Fibroblast of skin of abdomen (primary cell): Measurements from ENCODE around the gene JADE2.

Experiments used
- DNase-seq: peaks from one replicate; pipeline ENCODE4 v3.0.0-alpha.2; 2013

The JADE2 gene

DNA sequence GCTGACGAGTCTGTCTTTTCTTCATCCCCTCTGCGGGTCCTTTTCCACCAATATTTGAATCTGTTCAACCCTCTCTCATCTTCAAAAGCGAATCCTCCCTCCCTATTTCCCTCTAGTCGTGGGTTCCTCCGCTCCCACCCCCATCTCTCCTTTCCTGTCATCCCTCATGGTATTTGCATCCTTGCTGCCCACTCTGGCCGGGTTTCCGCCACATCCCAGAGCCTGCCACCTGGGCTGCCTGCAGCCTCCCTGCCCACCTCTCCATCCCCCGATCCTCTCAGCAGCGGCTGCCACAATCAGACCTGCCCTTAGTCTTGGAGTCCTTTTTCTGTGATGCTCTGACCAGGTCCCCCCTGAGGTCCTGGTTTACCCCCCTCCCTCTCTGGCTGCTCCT lies 44.9 kb downstream of the JADE2 start:
- DNase-seq, result no peak

DNA sequence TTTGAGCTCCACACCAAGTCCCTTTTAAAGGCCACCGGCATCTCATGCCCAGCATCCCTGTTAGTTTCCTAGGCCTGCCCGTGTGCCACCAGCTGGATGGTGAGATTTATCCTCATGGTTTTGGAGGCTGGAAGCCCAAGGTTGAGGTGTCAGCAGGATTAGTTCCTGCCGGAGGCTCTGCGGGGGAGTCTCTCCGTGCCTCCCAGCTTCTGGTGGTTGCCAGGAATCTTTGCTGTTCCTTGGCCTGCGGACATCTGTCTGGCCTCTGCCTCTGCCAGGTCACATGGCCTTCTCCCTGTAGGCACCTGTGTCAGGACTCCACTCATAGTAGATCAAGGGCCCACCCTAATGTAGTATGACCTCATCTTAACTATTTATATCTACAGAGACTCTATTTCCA lies 45.4 kb downstream of the JADE2 start:
- no peak for DNase-seq

DNA sequence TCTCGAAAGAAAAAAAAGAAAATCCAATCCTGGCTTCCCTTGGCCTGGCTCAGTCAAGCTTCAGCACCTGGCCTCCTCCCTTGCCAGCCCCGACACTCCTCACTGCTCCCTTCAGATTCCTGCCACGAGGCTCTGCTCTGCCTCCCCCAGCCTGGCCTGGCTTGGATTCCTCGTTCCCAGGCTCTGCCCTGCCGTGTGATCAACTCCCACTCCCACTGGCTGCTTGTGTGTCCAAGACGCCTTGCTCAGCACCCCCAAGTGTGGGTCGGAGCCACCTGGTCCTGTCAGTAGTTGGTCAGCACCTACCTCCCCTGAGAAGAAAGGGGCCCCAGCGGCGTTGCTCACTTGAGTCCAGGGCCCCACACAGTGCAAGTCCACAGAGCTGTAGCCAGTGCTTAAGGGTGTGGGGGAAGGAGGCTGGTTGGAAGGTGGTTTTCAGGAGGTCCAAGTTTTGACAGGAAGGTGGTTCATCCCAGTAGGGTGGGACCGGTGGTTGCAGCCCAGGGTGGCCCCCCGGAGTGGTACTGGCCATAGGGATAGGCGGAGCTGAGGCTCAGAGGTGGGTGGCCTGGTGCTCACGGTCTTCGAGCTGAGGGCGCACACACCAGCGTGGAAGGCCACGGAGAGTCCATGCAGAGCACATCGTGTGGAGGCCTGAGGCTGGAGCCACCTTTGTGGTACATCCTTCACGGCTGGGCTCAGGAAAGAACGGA lies 46.4 kb downstream of the JADE2 start:
- no peak for DNase-seq

DNA sequence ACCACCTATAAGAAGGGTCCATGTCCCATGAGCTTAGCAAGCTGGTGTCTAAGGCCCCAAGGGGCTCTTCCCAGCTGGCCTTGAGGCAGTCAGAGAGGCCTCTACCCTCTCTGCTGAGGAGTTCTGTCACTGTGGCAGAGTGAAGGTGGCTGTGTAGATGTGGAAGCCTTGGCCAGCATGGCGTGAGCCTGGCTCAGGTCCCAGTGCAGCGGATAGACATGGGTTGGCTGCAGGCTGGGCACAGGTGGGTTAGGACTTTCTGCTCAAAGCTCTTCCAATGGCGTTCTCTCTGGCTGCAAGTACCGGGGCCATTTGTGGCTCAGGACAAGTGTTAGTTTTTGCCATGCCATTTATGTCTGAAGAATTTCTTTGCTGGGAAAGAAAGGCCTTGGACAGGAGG lies 47.3 kb downstream of the JADE2 start:
- DNase-seq, result no peak

DNA sequence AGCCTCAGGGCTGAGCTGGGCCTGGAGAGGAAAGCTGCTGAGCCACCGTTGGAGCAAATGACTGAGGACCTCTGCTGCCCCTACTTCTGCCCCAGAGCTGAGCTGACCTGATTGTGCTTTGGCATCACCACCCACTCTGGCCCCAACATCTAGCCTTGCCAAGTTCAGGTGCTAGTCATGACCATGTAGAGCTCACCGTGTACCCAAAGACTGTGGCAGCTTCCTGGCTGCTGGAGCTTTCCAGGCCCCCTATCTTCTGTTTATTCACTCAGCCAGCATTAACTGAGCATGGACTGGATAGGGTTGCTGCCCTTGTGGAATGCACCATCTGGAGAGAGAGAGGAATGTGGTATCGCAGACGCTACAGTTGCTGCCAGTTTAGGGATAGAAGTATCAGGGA lies 49.1 kb downstream of the JADE2 start:
- DNase-seq, result no peak

DNA sequence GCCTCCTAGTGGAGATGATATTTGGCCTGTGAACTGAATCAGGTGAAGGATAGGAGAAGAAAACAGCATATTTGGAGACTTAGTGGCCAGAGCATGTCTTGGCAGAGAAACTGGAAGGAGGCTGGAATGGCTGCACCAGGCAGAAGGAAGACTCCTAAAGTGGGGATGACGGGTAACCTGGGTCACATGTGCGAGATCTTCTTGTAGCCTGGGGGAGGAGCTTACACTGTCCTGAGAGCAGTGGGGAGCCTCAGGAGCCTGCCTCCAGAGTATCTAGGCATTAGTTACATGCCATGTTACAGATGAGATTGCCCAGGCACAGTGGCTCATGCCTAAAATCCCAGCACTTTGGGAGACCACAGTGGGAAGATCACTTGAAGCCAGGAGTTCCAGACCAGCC lies 49.8 kb downstream of the JADE2 start:
- DNase-seq, result no peak

DNA sequence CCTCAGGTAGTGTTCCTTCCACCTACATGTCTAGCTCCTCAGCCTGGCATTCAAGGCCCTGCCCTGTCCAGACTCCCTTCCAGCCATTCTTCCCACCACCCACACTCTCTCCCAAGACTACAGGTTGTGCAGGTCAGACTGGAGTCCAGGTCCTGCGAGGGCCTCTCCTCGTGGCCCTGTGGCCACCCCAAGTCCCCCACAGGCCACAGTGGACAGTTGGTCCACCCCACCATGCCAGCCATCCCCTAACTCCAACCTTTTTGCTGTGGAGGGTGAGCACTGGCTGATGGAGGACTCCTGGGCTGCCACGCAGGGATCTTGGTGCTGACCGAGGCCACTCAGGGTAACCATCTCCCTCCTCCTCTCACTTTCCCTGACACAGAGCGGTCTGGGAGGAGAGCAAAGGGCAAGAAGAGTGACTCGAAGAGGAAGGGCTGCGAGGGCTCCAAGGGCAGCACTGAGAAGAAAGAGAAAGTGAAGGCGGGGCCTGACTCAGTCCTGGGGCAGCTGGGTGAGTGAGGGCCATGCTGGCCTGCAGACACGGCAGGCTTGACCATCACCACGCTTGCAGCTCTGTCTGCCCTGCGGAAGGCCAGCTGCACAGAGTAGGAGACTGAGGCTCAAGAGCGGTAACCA lies 51.0 kb downstream of the JADE2 start:
- DNase-seq, result no peak

DNA sequence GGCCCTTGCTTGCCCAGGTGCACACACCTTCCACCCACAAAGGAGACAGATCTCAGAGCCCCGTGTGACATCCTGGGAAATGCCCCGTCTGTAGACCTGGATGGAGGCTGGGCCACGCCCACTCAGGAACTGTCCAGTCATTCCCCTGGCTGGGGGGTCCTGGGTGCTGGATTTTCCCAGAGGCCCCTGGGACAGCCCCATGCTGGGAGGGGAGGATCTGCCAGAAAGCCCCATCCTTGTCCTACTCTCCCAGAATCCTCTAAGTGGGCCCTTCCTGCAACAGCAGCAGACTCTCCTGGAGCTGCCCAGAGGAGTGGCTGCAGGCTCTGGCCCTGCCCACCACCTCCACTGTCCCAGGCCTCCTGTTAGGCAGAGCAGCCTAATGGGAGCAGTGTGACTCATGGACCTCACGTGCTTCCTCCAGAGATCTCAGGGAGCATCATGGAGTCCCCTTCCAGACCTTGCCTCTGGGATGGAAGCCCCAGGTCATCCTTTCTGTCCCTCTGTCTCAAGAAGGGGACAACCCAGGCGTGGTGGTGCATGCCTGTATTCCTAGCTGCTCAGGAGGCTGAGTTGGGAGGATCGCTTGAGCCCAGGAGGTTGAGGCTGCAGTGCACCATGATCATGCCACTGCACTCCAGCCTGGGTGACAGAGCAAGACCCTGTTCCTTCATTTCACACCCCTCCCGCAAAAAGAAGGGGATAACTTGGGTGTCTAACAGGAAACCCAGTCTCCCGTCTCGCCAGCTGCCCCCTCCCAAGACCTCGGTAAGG lies 51.7 kb downstream of the JADE2 start:
- DNase-seq, result peak; percentile 48

DNA sequence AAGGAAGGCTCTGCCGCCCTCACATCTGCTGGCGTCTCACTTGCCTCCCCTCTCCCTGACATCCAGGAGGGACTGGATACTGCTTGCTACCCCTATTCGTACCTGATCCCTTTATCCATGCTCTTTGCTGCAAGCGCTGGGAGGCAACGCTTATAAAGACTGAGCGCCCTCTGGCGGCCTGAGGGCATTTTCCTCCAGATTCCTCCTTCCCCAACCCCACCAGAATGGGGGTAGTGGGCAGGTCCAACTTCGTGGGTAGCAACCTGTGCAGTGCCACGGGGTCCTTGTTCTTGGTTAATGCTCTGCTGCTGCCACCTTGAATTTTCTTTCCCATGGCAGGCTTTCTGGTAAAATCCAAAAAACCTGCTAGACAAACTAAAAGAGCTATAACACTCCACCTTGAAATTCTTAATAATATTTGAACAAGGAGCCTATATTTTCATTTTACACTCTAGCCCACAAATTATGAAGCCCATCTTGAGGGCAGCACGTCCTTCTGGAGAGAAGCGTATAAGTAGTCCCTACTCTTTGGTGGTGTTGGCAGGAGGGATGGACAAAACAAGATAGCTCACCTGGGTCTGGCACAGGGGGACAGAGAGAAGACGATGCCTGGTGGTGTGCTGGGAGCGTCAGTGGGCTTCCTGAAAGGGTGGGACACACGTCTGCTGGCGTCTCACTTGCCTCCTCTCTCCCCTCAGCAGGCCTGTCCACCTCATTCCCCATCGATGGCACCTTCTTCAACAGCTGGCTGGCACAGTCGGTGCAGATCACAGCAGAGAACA lies 52.5 kb downstream of the JADE2 start:
- DNase-seq, result peak; percentile 73

DNA sequence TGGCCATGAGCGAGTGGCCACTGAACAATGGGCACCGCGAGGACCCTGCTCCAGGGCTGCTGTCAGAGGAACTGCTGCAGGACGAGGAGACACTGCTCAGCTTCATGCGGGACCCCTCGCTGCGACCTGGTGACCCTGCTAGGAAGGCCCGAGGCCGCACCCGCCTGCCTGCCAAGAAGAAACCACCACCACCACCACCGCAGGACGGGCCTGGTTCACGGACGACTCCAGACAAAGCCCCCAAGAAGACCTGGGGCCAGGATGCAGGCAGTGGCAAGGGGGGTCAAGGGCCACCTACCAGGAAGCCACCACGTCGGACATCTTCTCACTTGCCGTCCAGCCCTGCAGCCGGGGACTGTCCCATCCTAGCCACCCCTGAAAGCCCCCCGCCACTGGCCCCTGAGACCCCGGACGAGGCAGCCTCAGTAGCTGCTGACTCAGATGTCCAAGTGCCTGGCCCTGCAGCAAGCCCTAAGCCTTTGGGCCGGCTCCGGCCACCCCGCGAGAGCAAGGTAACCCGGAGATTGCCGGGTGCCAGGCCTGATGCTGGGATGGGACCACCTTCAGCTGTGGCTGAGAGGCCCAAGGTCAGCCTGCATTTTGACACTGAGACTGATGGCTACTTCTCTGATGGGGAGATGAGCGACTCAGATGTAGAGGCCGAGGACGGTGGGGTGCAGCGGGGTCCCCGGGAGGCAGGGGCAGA lies 53.3 kb downstream of the JADE2 start:
- no peak for DNase-seq

DNA sequence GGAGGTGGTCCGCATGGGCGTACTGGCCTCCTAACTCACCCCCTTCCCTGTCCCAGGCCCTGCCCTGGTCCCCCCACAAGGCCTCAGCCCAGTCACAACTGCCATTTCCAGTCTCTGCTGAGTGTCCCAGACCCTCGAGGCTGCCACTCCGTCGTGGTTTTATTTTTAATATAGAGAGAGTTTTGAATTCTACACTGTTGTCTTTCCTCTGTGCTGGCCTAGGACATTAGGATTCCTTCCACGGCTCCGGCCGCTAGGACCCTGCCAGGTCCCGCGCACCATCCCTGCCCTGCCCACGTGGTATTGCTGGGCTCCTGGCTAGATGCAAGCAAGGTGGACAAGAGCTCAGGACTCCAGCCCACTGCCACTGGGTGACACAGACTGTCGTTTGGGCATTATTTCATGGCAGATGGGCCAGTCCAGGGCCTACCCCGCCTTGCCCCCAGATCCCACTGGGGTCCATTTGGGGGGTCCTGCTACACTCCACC lies 53.9 kb downstream of the JADE2 start:
- no peak for DNase-seq

DNA sequence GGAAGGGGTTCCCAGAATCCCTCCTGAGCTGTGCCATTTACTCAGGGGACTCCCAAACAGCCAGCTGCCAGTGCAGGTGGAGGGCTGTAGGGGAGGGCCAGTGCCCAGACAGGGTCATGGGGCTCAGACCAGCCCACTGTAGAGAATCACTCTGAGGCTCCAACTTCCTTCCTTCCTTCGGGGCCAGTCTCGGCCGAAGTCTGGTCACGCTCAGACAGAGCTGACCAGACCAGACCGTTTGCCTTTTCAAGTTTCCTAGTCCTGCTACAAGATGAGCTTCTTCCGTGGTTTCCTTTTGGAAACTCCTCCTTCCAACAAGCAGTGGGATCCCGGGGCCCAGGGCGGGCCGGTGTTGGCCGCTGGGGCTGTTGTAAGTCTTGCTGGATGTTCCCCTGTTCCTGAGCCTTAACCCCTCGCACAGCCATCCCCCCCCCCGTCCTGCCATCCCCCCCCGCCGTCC lies 54.6 kb downstream of the JADE2 start:
- no peak for DNase-seq

DNA sequence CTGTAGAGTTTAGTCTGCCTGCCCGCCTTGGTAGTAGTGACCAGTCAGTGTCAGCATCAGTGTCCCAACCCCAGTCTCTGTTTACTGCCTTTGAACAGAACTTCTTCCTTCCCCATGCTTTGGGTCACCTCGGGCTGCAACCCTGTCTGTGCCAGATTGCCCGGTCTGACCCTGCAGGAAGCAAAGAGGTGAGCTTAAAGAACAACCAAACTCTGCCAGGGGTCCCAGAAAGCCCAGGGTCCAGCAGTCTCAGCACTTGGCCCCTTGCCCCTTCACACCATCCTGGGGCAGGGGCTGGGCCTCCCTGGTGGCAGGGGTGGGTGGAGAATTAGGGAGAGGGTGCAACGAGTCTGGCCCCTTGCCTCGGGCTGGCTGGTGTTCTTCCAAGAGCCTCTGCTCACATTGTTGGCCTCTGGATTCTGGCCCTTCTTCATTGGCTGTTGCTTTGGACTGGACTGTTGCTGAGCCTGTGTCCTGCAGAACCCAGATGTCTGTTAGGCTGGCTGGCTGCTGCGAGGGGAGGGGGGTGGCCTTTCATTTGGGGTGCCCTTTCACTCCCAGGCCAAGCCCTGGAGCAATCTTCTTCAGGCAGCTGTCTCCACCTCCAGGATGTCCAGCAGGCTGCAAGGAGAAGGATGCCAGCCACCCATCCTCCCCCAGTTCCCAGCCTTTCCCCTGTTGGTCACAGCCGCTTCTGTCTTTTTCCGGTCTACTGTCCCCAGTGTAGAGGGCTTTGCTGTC lies 55.9 kb downstream of the JADE2 start:
- no peak for DNase-seq

DNA sequence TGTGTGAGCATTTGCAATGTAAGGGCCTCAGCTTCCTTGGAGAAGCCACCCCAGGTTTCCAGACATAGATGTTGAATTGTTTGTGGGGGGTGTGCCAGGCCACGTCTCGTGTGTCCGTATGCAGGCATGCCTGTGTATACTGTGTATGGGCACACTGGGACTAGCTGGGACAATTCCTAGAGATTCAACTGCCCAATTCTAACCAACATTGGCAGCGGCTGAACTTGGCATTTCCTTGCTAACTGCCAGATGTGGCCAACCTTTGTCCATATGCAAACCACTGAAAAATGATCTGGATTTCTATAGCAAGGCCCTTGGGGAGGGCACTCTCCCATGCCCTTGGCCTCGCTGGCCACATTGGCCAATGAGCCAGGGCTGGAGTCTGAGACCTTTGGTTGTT lies 56.8 kb downstream of the JADE2 start:
- DNase-seq, result no peak

DNA sequence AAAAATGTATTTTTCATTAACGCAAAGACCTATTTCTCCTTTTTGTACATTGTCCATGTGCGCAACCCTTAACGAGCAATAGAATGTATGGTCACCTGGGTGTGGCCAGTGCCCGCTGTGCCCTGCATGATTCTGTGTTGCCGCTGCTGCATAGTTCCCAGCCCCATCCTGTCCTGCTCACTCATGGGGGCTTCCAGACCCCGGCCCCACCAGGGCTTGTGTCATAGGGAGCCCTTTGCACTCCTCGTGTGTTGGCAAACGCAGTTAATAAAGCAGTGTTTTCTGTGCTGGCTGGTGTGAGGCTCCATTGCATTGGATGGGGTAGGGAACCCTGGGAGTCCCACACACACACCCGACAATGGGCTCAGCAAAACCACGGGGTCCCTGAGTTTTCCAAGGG lies 57.5 kb downstream of the JADE2 start:
- no peak for DNase-seq

DNA sequence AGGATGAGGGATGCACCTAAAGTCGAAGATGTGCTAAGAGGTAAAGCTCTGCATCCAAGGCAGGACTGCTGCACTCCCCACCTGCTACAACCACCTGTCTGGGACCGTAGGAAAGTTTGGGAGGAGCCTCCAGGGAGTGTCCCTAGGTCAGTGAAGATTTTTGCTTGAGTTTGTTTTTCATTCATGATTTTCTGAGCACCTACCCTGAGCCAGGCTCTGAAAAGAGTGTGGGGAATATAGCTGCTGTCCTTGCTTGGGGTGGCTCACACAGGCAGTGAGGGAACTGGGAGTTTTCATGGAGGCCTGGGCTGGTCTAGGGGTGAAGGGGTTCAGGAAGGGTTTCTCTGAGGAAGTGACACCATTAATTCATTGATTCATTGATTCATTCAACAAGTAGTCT lies 58.3 kb downstream of the JADE2 start:
- DNase-seq, result no peak

DNA sequence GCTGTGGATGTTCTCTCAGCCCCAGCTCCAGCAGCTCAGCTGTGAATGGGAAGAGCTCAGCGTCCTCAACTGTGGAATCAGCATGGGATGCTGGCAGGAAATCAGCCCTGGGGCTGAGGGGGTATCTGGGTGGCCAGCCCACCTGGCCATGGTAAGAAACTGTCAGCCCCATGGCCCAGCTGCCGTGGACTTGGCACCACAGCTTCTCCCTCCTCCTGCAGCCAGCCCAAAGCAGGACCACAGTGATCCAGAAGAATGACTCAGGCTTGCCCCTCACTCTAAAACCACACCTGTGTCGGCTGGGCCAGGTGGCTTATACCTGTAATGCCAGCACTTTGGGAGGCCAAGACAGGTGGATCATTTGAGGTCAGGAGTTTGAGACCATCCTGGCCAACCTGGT lies 59.2 kb downstream of the JADE2 start:
- no peak for DNase-seq

DNA sequence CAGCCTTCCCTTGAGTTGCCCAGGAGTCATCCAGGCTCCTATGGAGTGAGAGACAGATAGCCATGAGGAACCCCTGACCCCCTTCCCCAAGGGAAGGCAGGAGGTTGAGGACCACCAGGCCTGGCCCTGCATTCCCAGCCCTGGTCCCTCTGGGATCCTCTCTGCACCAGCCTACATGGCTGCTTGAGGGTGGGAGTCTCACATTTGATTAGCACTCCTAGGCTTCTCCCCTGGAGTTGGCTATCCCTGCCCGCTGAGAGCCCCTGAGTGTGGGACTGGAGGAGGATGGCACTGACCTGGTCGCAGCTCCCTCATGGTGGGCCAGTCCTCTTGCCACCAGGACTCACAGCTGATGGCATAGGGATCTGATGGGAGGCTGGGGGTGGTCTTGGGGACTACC lies 60.5 kb downstream of the JADE2 start:
- no peak for DNase-seq

DNA sequence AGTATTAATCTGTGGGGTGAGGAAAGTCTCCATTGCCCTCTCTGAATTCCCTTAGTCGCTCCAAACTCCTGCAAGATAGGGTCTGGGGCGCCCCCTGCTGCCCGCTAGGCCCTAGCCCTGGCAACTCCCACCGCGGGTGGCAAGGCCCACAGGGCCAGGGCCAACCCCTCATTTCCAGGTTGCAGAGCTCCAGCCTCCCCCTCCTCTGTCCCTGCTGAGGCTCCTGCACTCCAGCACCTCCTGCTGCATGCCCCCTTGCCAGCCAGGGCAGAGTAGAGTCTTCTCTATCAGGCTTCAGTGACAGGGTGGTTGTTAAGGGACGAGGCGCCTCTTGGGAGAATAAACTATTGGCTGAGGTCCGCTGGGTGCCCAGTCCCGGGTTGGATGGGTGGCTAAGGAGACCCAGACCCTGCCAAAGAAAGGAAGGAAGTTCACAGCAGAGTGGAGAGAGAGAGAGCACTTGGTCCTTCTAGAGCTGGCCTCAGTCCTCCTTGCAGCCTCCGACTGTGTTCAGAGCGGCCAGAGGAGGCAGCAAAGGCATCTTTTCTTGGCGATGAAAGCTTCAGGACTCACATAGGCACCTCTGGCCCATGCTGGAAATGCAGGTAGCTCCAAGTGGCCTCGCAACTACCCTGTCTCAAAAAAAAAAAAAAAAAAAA lies 61.5 kb downstream of the JADE2 start:
- peak; percentile 65 for DNase-seq

DNA sequence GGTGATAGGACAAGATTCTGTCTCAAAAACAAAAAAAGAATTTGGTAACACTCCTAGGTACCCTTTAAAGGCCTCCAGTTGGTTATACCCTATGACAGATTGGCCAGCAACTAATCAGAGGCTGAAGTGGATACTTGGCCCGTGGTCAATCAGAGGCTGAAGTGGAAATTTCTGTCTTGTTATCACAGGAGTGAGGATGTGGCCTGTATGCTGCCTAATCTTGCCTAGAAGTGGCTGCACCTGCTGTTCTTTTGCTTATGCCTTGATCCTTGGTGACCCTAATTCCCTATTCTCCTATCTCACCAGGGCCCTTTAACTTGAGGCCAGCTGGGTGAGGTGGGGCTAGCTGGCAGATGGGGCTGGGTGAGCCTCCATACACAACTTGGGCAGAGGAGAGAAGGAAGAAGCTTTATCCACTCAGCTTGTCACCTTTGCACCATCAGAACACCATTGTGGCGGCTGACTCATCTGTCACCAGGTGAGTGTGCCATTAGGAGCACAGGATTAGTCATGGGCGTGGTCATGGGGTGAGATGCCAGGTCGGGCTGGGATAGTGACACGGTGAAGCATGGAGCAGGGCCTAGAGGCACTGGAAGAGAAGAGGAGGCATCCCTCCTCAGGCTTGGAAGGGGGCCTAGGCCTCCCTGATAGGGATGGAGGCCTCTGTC lies 65.7 kb downstream of the JADE2 start:
- DNase-seq, result no peak
